NCI-H2107 (cell line): Measurements from ENCODE around the gene SYNDIG1L.

Experiments
- DNase-seq: peaks from one replicate; lab custom pipeline; 2025; lab: John Stamatoyannopoulos, UW

The SYNDIG1L gene

GRCh38 chr14:74358176-74358829, 67.7 kb downstream of the SYNDIG1L start:
- DNase-seq, result no peak

GRCh38 chr14:74357585-74357984, 68.4 kb downstream of the SYNDIG1L start:
- DNase-seq, result no peak

GRCh38 chr14:74356892-74357575, 69.0 kb downstream of the SYNDIG1L start:
- DNase-seq, result no peak
